Activated T-helper 2 cell treated with anti-CD3 and anti-CD28 coated beads, Interferon-gamma antibody, Interleukin-2, Interleukin-4, amounts not matched to agents 10 μg/mL and 5 μg/mL and 100 μg/mL, durations not matched to agents 14 hours and 24 hours and 36 hours (primary cell): ENCODE results near the gene FNDC1. TPM values are rescaled to one million over a fixed set of nuclear protein-coding genes. Genes with fewer than 3 reads are reported as not detected.

Experiments
- DNase-seq: peaks from one replicate; pipeline ENCODE4 v3.0.0; 2021; ENCODE audit warnings: low spot score
- H3K27ac Mint-ChIP-seq: one replicate; pipeline ENCODE4 v1.8.0; 2021; ENCODE audit warnings: mixed read lengths
- H3K27me3 Mint-ChIP-seq: one replicate; pipeline ENCODE4 v1.8.0; 2021; ENCODE audit warnings: low read depth, mixed read lengths
- H3K36me3 Mint-ChIP-seq: one replicate; pipeline ENCODE4 v1.8.0; 2021; ENCODE audit warnings: low read depth, mixed read lengths
- H3K4me1 Mint-ChIP-seq: one replicate; pipeline ENCODE4 v1.8.0; 2021; ENCODE audit warnings: low read depth, mixed read lengths
- H3K4me3 Mint-ChIP-seq: one replicate; pipeline ENCODE4 v1.8.0; 2021; ENCODE audit warnings: low read depth, mild to moderate bottlenecking, moderate library complexity, mixed read lengths
- H3K9me3 Mint-ChIP-seq: one replicate; pipeline ENCODE4 v1.8.0; 2021; ENCODE audit warnings: mixed read lengths
- intact Hi-C: fragments of 100-400 bp; cut with micrococcal nuclease; formaldehyde crosslinking; loops from one replicate; pipeline ENCODE4 v1.15.1; 2023
- total RNA-seq: library from RNA; stranded (reverse); gene quantifications from 2 replicates; pipeline ENCODE4 v1.2.3, GENCODE V29; 2022

The FNDC1 gene
- total RNA-seq, 1 donor from 2014 or later: not detected

DNA sequence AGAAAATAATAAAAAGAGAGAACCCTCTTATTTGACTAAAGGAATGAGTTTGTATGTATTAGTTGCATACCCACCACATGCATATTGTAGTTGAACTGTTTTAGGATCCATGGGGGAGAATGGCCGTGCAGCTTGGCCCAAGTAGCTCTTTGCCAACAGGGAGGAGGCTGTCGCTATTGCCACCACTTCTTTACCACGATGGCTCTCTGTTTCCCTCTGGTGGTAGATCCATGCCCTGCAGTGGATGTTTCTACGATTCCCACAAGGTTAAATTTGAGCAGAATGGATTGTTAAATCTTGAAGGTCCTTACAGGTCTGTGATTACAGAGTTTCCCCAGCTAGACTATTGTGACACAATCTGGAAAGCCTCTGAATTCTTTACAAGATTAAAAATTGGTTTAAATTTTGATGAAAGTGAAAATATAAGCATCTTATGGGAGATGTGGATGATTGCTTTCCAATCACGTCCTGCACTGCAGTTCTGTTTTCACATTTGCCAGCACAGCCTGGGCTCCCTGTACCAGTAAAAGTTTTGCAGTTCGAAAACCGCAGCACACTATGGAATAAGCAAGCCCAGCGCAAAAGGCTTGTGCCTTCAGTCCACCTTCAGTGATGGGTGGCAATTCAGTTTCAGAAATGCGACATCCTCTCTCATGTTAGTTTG lies 34.4 kb upstream of the FNDC1 start:
- H3K27me3 Mint-ChIP-seq: peaks cover 23% of the 10 kb centered on the region
- H3K4me3 Mint-ChIP-seq: no peak overlapping the region
- DNase-seq: peak; percentile 64
- H3K4me1 Mint-ChIP-seq: peaks cover 4% of the 10 kb centered on the region
- H3K36me3 Mint-ChIP-seq: no peaks in the 10 kb centered on the region
- H3K9me3 Mint-ChIP-seq: no peaks in the 10 kb centered on the region
- intact Hi-C loops: loop anchor here (1.0 to 10.0 kb wide), 4 partner anchors 28 to 340 kb away; no protein-coding TSS in a partner anchor
- no peak overlapping the region for H3K27ac Mint-ChIP-seq

DNA sequence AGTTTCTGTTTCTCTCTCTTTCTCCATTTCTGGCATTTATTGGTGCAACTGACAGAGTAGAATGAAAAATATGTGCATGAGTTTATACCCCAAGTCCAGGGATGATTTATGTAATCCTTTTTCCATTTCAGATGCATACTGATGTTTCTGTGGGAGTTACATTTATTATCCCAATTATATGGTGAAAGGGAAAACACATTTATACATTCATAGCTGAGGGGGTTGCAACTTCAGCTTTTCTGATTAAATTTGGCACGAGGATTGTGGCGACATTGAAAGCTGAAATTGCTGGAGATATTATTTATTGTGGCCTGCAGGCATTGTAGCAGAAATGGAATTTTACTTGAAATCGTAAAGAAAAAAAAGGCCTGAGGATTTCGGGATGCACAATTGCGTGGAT lies 31.5 kb upstream of the FNDC1 start:
- intact Hi-C loops: loop anchor here (10.0 kb wide), 1 partner anchor 343 kb away; no protein-coding TSS in a partner anchor
- H3K9me3 Mint-ChIP-seq: peaks cover 7% of the 10 kb centered on the region
- no peak overlapping the region for H3K27ac Mint-ChIP-seq
- peaks cover 22% of the 10 kb centered on the region for H3K27me3 Mint-ChIP-seq
- H3K4me1 Mint-ChIP-seq: peaks cover 4% of the 10 kb centered on the region
- no peak for DNase-seq
- H3K4me3 Mint-ChIP-seq: no peak overlapping the region
- no peaks in the 10 kb centered on the region for H3K36me3 Mint-ChIP-seq

DNA sequence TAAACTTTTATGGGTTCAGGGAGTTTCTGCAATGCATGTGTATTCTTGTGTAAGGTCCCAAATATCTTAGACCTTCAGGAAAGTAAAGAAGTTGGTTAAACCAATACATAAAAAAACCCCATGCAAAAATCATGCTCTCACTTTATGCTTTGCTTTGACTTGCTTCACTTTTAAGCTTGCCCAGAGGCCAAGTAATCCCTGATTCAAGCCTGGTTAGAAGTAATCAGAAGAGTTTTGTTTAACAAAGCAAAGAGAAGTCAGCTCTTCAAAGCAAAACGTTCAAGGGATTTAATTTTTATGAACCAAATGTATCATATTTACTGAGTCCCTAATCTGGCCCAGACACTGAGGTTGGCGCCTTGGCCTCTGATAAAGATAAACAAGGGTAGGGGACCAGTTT lies 26.7 kb upstream of the FNDC1 start:
- no peak overlapping the region for H3K27ac Mint-ChIP-seq
- no peaks in the 10 kb centered on the region for H3K36me3 Mint-ChIP-seq
- H3K4me3 Mint-ChIP-seq: no peak overlapping the region
- intact Hi-C loops: no loop called here
- peaks cover 7% of the 10 kb centered on the region for H3K9me3 Mint-ChIP-seq
- H3K27me3 Mint-ChIP-seq: peaks cover 30% of the 10 kb centered on the region
- no peak for DNase-seq
- H3K4me1 Mint-ChIP-seq: no peaks in the 10 kb centered on the region

DNA sequence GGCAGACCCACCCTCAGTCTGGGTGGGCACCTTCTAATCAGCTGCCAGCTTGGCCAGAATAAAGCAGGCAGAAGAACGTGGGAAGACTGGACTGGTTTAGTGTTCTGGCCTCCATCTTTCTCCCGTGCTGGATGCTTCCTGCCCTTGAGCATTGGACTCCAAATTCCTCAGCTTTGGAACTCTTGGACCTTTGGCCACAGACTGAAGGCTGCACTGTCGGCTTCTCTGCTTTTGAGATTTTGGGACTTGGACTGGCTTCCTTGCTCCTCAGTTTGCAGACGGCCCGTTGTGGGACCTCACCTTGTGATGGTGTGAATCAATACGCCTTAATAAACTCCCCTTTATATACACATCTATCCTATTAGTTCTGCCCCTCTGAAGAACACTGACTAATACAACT lies 20.6 kb upstream of the FNDC1 start:
- no peaks in the 10 kb centered on the region for H3K36me3 Mint-ChIP-seq
- H3K9me3 Mint-ChIP-seq: no peaks in the 10 kb centered on the region
- peaks cover 38% of the 10 kb centered on the region for H3K27me3 Mint-ChIP-seq
- no peak for DNase-seq
- intact Hi-C loops: no loop called here
- no peak overlapping the region for H3K4me3 Mint-ChIP-seq
- H3K4me1 Mint-ChIP-seq: peaks cover 2% of the 10 kb centered on the region
- H3K27ac Mint-ChIP-seq: no peak overlapping the region

DNA sequence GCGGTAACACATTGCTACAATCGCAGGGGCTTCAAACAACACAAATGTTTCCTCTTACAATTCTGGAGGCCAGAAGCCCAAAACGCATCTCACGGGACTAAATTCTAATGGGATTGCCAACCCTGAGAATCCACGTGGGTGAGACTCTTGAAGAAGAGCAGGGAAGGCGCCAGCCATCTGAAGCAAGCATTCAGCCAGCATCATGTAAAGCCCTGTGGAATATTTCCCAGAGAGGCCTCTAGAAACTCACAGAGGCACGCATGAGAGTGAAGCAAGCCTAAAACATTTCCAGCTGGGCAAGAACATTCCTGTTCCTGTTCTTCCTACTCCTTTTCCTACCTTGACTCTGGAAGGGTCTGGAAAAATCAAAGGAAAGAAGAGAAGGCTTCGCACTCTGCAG lies 19.6 kb upstream of the FNDC1 start:
- H3K4me1 Mint-ChIP-seq: peaks cover 2% of the 10 kb centered on the region

DNA sequence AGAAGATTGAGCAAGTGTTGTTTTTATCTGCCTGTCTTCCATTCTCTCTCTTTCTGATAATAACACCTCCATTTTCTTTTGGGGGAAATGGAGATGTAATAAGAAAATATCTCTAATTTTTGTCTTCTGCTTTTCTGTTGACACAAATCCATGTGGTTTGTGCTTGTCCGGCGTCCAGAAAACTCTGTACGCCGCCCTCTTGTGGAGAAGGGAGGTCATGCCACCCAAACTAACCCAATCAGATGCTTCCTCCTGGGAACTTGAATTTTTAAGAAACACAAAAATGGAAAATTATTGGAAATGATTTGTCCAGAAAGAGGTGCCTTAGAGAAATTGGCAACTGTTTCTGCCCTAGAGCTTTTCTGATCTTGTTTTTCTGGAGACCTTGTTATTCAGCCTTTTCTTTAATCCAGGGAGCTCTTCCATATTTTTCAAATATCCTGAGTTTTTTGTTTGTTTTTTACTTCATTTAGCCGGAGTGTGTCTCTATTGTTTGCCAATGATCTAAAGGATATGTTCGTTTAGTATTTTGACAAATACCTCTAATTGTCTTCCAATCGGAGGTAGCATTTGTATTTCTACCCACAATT lies 17.8 kb upstream of the FNDC1 start:
- Mint-ChIP-seq H3K4me3 (no peak overlapping the region), H3K36me3 (no peaks in the 10 kb centered on the region), H3K27ac (no peak overlapping the region), H3K4me1 (peaks cover 2% of the 10 kb centered on the region), H3K27me3 (peaks cover 36% of the 10 kb centered on the region), H3K9me3 (peaks cover 11% of the 10 kb centered on the region)
- no peak for DNase-seq
- intact Hi-C loops: no loop called here

More for the DNA sequence above, 19.6 kb upstream of the FNDC1 start:
- H3K27me3 Mint-ChIP-seq: peaks cover 36% of the 10 kb centered on the region
- DNase-seq: no peak
- H3K27ac Mint-ChIP-seq: no peak overlapping the region
- no peak overlapping the region for H3K4me3 Mint-ChIP-seq
- intact Hi-C loops: no loop called here
- no peaks in the 10 kb centered on the region for H3K36me3 Mint-ChIP-seq
- no peaks in the 10 kb centered on the region for H3K9me3 Mint-ChIP-seq

DNA sequence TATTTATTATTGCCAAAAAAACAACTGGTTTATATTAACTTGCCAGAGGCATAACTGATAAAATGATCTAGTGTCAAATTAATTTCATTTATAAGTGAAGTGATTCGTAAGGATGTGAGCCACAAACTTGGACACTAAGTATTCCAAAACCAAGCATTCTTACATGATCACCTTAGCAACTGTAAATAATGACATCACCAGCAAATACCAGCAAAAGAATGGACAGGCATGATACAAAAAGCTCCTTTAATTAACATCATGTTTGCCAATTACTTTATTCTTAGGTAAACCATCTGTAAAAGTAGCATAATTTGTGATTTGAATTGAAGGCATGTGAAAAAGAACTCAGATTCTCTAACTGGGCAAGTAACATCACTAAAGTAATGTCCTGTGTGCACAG lies 17.2 kb upstream of the FNDC1 start:
- H3K4me1 Mint-ChIP-seq: peaks cover 2% of the 10 kb centered on the region
- peaks cover 32% of the 10 kb centered on the region for H3K27me3 Mint-ChIP-seq
- DNase-seq: no peak
- no peak overlapping the region for H3K4me3 Mint-ChIP-seq
- H3K27ac Mint-ChIP-seq: no peak overlapping the region
- intact Hi-C loops: no loop called here
- peaks cover 14% of the 10 kb centered on the region for H3K9me3 Mint-ChIP-seq
- H3K36me3 Mint-ChIP-seq: no peaks in the 10 kb centered on the region

DNA sequence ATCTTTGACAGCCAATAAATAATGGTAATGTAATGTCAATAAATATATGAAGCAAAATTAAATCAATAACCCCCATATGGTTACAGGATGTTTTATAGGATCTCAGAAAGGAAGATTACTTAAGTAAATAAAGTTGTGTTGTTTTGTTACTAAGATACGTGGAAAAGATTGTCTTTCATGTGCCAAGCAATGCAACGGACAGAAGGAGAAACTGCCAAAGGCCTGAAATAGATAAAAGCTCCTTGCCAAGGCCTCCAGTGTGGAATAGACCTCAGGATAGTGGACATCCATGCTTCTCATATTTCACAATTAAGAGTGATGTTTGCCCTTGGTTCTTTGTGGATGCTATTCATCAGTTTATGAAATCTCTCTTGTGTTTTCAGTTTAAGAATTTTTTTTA lies 16.4 kb upstream of the FNDC1 start:
- Mint-ChIP-seq H3K4me3 (no peak overlapping the region), H3K9me3 (peaks cover 22% of the 10 kb centered on the region)
- intact Hi-C loops: no loop called here

DNA sequence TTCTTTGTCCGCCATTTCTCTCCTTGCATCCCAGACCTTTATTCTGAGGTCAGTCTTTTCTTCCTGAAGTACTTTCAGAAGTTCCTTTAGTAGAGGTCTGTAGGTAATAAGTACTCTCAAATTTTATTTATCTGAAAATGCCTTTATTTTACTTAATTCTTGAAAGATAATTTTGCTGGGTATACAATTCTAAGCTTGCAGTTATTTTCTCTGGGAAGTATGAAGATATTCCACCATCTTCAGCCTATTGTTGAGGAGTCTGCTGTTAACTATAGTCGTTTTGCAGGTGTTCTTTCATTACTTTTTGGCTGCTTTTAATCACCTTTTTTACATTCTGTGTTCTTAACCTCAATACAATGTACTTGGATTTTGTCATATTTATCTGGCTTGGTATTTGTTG lies 13.5 kb upstream of the FNDC1 start:
- Mint-ChIP-seq H3K4me1 (peaks cover 2% of the 10 kb centered on the region), H3K36me3 (no peaks in the 10 kb centered on the region), H3K27me3 (peaks cover 31% of the 10 kb centered on the region), H3K9me3 (peaks cover 24% of the 10 kb centered on the region), H3K4me3 (no peak overlapping the region), H3K27ac (no peak overlapping the region)
- DNase-seq: no peak
- intact Hi-C loops: no loop called here

More for the DNA sequence above, 16.4 kb upstream of the FNDC1 start:
- Mint-ChIP-seq H3K4me1 (peaks cover 2% of the 10 kb centered on the region), H3K27ac (no peak overlapping the region), H3K36me3 (no peaks in the 10 kb centered on the region), H3K27me3 (peaks cover 36% of the 10 kb centered on the region)
- no peak for DNase-seq

DNA sequence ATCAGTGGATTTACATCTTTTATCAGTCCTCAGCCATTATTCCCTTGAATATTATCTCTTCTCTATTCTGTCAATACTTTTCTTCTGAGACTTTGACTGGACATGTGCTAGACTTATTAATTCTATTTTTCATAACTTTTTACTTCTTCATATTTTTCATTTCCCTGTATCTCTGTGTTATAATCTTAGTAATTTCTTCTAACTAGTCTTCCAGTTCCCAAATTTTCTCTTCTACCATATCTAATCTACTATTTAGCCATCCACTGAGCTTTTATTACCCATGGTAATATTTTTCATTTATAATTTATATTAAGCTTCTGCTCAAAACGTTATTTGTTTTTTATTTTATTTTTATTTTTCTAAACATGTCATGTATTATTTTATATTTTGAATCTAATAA lies 13.1 kb upstream of the FNDC1 start:
- peaks cover 2% of the 10 kb centered on the region for H3K4me1 Mint-ChIP-seq
- peaks cover 24% of the 10 kb centered on the region for H3K9me3 Mint-ChIP-seq
- no peak overlapping the region for H3K27ac Mint-ChIP-seq
- intact Hi-C loops: no loop called here
- peaks cover 31% of the 10 kb centered on the region for H3K27me3 Mint-ChIP-seq
- H3K36me3 Mint-ChIP-seq: no peaks in the 10 kb centered on the region
- no peak for DNase-seq
- no peak overlapping the region for H3K4me3 Mint-ChIP-seq

DNA sequence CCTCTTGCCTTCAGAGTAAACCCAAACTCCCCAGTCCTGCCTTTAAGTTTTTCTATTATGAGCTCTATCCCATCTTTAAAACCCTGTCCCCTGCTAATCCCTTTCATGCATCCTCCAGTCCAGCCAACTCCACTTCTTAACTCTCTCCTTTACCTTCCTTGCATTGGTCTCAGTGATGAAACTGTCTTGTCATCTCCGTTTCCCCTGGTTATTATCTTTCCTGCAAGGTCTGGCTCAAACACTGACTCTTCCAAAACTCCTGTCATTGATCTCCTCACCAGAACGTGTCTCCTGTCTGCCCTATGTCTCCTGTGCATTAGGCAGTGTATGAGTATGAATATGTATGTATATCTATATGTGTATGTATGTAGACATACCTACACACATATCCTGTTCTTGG lies 11.8 kb upstream of the FNDC1 start:
- Mint-ChIP-seq H3K4me1 (no peaks in the 10 kb centered on the region), H3K9me3 (peaks cover 24% of the 10 kb centered on the region), H3K4me3 (no peak overlapping the region), H3K27ac (no peak overlapping the region), H3K27me3 (peaks cover 25% of the 10 kb centered on the region), H3K36me3 (no peaks in the 10 kb centered on the region)
- no peak for DNase-seq
- intact Hi-C loops: no loop called here

DNA sequence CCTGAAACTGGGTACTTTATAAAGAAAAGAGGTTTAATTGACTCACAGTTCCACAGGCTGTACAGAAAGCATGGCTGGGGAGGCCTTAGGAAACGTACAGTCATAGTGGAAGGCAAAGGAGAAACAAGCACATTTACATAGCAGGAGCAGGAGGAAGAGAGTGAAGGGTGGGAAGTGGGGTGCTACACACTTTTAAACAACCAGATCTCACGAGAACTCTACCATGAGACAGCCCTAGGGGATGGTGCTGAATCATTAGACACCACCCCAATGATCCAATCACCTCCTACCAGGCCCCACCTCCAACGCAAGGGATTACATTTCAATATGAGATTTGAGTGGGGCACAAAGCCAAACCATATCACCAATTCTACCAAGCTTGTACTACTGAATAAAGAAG lies 7.4 kb upstream of the FNDC1 start:
- Mint-ChIP-seq H3K27me3 (peaks cover 45% of the 10 kb centered on the region), H3K4me1 (no peaks in the 10 kb centered on the region), H3K27ac (no peak overlapping the region), H3K9me3 (peaks cover 10% of the 10 kb centered on the region), H3K4me3 (no peak overlapping the region), H3K36me3 (no peaks in the 10 kb centered on the region)
- DNase-seq: no peak
- intact Hi-C loops: no loop called here

DNA sequence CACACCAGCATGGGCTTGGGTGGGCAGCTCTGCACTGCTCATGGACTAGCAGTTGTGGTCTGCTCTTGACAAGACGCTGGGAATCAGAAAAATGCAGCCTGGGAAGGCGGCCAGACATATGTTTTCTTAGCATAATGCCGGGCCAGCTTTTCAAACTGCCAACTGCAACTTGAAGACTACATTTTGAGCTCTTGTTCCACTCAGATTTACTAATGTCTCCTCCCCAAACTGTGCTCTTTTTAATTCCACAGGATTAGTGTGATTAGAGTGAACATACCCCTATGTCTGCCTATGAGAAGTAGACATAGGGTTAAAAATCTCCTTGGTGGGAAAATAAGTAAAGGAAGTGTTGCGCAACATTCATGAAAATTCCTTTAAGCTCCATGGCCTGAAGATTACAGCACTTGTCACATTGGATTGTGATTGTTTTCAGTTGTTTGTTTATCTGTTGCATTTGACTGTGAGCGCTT lies 5.3 kb upstream of the FNDC1 start:
- peaks cover 56% of the 10 kb centered on the region for H3K27me3 Mint-ChIP-seq
- DNase-seq: no peak
- no peaks in the 10 kb centered on the region for H3K9me3 Mint-ChIP-seq
- H3K36me3 Mint-ChIP-seq: no peaks in the 10 kb centered on the region
- H3K4me1 Mint-ChIP-seq: peaks cover 4% of the 10 kb centered on the region
- H3K27ac Mint-ChIP-seq: no peak overlapping the region
- intact Hi-C loops: no loop called here
- no peak overlapping the region for H3K4me3 Mint-ChIP-seq
